ENCODE results near the gene MC1R. TPM values are rescaled to one million over a fixed set of nuclear protein-coding genes. Genes with fewer than 3 reads are reported as not detected.

The MC1R gene
- total and polyA plus RNA-seq, 2 of the 4 experiments (the other 2 are of a cell fraction) = 3.8 to 9.5 TPM

DNA sequence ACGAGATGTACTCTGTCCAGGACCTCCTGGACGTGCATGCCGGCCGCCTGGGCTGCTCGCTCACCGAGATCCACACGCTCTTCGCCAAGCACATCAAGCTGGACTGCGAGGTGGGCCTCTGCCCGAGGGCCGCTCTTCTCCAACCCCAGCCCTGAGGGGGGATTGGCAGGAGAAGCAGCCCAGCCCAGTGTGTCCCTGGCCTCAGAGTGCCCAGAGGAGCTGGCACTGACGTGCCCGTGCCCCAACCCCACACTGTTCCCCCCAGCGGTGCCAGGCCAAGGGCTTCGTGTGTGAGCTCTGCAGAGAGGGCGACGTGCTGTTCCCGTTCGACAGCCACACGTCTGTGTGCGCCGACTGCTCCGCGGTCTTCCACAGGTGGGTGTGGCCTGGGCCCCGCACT, 45.5 kb downstream of the MC1R start:
- Histone ChIP-seq H3K4me1 (ENCODE audit: control insufficient read depth, insufficient read depth, low read length) (no peaks in the 10 kb centered on the region), H4K5ac (ENCODE audit: low read depth, low read length) (no peak overlapping the region), H2BK5ac (ENCODE audit: low read depth, low read length, poor library complexity, severe bottlenecking) (no peak overlapping the region), H3K23ac (ENCODE audit: low read depth, low read length) (no peak overlapping the region), H2BK120ac (ENCODE audit: low read depth, low read length) (no peak overlapping the region), H2AK9ac (replicated peaks; ENCODE audit: low read depth, low read length, poor library complexity) (no peak overlapping the region), H3K4ac (ENCODE audit: low read depth, low read length) (no peak overlapping the region), H3K36me3 (ENCODE audit: control insufficient read depth, insufficient read depth, low read length) (peaks cover 28% of the 10 kb centered on the region; the same call in 1 of the 2 replicates), H4K8ac (ENCODE audit: low read depth in 2 of 2, low read length in 2 of 2) (no peak overlapping the region), H3K14ac (replicated peaks; ENCODE audit: low read depth, low read length) (no peak overlapping the region), H3K9me1 (ENCODE audit: insufficient read depth, low read length) (0 out of 2 replicates have a peak, but pooled peaks cover 3% of the 10 kb centered on the region), H3K27me3 (ENCODE audit: control insufficient read depth, insufficient read depth, low read length) (no peaks in the 10 kb centered on the region), H3K4me3 (ENCODE audit: insufficient read depth, low read depth, low read length) (no peak overlapping the region), H4K20me1 (ENCODE audit: insufficient read depth, low read length) (peaks cover 4% of the 10 kb centered on the region; the same call in 1 of the 2 replicates), H3K9me3 (ENCODE audit: control insufficient read depth, insufficient read depth, low read length) (no peaks in the 10 kb centered on the region), H3K56ac (ENCODE audit: extremely low read depth, insufficient read depth, low read length) (no peak overlapping the region), H2AFZ (replicated peaks; ENCODE audit: low read length, poor library complexity) (no peak overlapping the region), H3K9ac (ENCODE audit: low read depth, low read length) (no peak overlapping the region), H2BK15ac (ENCODE audit: low read depth, low read length) (no peak overlapping the region), H4K91ac (ENCODE audit: insufficient read depth, low read depth, low read length) (no peak overlapping the region), H3K27ac (ENCODE audit: insufficient read depth, low read length) (no peak overlapping the region), H2BK20ac (ENCODE audit: low read depth, low read length) (no peak overlapping the region), H3K4me2 (ENCODE audit: low read depth, low read length) (no peak overlapping the region), H3K18ac (ENCODE audit: low read depth, low read length) (no peak overlapping the region), H3K79me1 (ENCODE audit: low read depth in 1 of 2, low read length in 2 of 2) (peaks cover 0 to 7% of the 10 kb centered on the region in 2 experiments; a peak in 2 of 4 replicates), H2AK5ac (ENCODE audit: low read depth, low read length) (no peak overlapping the region)
- ATAC-seq (ENCODE audit: low read depth) = no peak
- 89% methylated on average over 12 of the region's 25 CpGs; no CpG with 5 or more reads in 1 of the 2 experiments for WGBS, 2 experiments (ENCODE audit: extremely low coverage in 2 of 2, insufficient read length in 1 of 2)
- intact Hi-C loops (cut with micrococcal nuclease) (no loop called here), in situ Hi-C loops (cut with MboI; ENCODE audit: low sequenced_read_pairs) (no loop called here), dilution Hi-C loops (cut with HindIII; ENCODE audit: low sequenced_read_pairs, unreplicated experiment) (no loop called here)
- TF ChIP-seq SMC3 (IDR thresholded peaks at IDR 0.05; ENCODE audit: low read depth, low read length) (no peak), FOS (IDR thresholded peaks at IDR 0.05; ENCODE audit: low read depth, low read length) (no peak), MAZ (IDR thresholded peaks at IDR 0.05; ENCODE audit: borderline replicate concordance, low read depth, low read length) (no peak), RCOR1 (IDR thresholded peaks at IDR 0.05; ENCODE audit: insufficient replicate concordance, low read length) (no peak)
- TF ChIP-seq, protein P1, sequence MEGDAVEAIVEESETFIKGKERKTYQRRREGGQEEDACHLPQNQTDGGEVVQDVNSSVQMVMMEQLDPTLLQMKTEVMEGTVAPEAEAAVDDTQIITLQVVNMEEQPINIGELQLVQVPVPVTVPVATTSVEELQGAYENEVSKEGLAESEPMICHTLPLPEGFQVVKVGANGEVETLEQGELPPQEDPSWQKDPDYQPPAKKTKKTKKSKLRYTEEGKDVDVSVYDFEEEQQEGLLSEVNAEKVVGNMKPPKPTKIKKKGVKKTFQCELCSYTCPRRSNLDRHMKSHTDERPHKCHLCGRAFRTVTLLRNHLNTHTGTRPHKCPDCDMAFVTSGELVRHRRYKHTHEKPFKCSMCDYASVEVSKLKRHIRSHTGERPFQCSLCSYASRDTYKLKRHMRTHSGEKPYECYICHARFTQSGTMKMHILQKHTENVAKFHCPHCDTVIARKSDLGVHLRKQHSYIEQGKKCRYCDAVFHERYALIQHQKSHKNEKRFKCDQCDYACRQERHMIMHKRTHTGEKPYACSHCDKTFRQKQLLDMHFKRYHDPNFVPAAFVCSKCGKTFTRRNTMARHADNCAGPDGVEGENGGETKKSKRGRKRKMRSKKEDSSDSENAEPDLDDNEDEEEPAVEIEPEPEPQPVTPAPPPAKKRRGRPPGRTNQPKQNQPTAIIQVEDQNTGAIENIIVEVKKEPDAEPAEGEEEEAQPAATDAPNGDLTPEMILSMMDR (conservative IDR thresholded peaks at IDR 0.05; ENCODE audit: low read depth, low read length) = no peak
- POLR2A ChIA-PET (ENCODE audit: unreplicated experiment) = no interaction called here
- CTCF ChIA-PET = no interaction called here
- no peak for DNase-seq
- BruUV-seq (replicated peaks) = no TSS peak

All from IMR-90 (cell line).